HL-60 (cell line): ENCODE data around the gene DERL3.
"Not testable (repeated sequence)": the region's sequence is repeated elsewhere in the genome, so short reads cannot be mapped to it uniquely, and the experiment has no call there.

ENCODE experiments used
- DNase-seq, 2 experiments: peaks; one replicate each; pipeline ENCODE4 v3.0.0-alpha.2; 2010 to 2020; ENCODE audit warnings: low read depth in 1 of 2, low spot score in 1 of 2
- H3K27ac ChIP-seq: fragments of 250-450 bp; sonication (Bioruptor Pico); replicated peaks from 2 replicates; pipeline ENCODE4 v1.5.1; 2020; ENCODE audit warnings: mild to moderate bottlenecking, moderate library complexity
- H3K27me3 ChIP-seq: fragments of 250-450 bp; sonication (Bioruptor Pico); 2 replicates; pipeline ENCODE4 v1.5.1; 2021; ENCODE audit warnings: mild to moderate bottlenecking, moderate library complexity; ENCODE audit not compliant: insufficient read depth, poor library complexity, severe bottlenecking
- H3K4me3 ChIP-seq: replicated peaks from 2 replicates; pipeline ENCODE4 v1.5.1; 2011; ENCODE audit warnings: mild to moderate bottlenecking, control low read depth, low read length; ENCODE audit not compliant: insufficient read depth
- GABPA ChIP-seq: IDR thresholded peaks from 2 replicates; pipeline ENCODE4 v1.6.1; 2012; ENCODE audit warnings: low read depth
- POLR2AphosphoS5 ChIP-seq: IDR thresholded peaks from 2 replicates; pipeline ENCODE4 v1.6.1; 2012; ENCODE audit warnings: low read depth
- REST ChIP-seq: IDR thresholded peaks from 2 replicates; pipeline ENCODE4 v1.6.1; 2012; ENCODE audit warnings: low read depth; ENCODE audit not compliant: insufficient replicate concordance
- SPI1 ChIP-seq: IDR thresholded peaks from 2 replicates; pipeline ENCODE4 v1.6.1; 2012; ENCODE audit warnings: low read depth, mild to moderate bottlenecking, borderline replicate concordance
- TF ChIP-seq, protein P1 (sequence below): IDR thresholded peaks from one replicate; pipeline ENCODE4 v1.5.1; 2011; ENCODE audit warnings: low read length, control low read depth, inconsistent platforms; ENCODE audit not compliant: insufficient read depth

DERL3 gene

DNA sequence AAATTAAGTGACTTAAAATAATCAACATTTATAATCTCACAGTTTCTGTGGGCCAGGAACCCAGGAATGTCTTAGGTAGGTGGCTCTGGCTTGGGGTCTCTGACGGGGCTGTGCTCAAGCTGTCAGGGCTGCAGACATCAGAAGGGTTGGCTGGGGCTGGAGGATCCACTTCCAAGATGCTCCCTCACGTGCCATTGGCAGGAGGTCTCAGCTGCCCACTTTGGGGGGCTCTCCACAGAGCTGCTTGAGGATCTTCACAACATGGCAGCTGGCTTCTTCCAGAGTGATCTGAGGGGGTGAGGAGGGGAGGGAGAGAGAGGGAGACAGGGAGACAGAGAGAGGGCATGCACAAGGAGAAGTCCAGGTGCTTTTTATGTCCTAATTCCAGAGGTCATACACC lies 37.0 kb upstream of the DERL3 start:
- no peak for DNase-seq
- Histone ChIP-seq H3K4me3 (no peak overlapping the region), H3K27ac (no peak overlapping the region), H3K27me3 (no peaks in the 10 kb centered on the region)
- TF ChIP-seq REST (no peak), GABPA (no peak), POLR2AphosphoS5 (no peak), SPI1 (no peak)
- TF ChIP-seq, protein P1, sequence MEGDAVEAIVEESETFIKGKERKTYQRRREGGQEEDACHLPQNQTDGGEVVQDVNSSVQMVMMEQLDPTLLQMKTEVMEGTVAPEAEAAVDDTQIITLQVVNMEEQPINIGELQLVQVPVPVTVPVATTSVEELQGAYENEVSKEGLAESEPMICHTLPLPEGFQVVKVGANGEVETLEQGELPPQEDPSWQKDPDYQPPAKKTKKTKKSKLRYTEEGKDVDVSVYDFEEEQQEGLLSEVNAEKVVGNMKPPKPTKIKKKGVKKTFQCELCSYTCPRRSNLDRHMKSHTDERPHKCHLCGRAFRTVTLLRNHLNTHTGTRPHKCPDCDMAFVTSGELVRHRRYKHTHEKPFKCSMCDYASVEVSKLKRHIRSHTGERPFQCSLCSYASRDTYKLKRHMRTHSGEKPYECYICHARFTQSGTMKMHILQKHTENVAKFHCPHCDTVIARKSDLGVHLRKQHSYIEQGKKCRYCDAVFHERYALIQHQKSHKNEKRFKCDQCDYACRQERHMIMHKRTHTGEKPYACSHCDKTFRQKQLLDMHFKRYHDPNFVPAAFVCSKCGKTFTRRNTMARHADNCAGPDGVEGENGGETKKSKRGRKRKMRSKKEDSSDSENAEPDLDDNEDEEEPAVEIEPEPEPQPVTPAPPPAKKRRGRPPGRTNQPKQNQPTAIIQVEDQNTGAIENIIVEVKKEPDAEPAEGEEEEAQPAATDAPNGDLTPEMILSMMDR: no peak

DNA sequence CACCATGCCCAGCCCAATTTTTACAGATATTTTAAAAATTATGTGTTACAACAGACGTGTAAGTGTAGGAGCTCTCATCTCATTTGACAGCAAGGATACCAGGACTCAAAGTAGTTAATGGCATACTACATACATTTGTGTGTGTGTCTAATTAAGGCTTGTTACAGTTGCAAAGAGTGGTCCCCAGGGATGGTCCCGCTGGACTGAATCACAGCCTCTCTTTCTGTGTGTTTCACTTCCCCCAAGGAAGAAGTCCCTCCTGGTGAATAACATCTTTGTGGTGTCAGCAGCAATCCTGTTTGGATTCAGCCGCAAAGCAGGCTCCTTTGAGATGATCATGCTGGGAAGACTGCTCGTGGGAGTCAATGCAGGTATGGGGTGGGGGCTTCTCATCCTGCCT lies 36.1 kb upstream of the DERL3 start:
- H3K27me3 ChIP-seq: no peaks in the 10 kb centered on the region
- H3K27ac ChIP-seq: no peak overlapping the region
- H3K4me3 ChIP-seq: no peak overlapping the region
- DNase-seq: no peak
- no peak for TF ChIP-seq POLR2AphosphoS5
- TF ChIP-seq SPI1: no peak
- TF ChIP-seq REST: no peak
- no peak for TF ChIP-seq GABPA
- TF ChIP-seq, protein P1: no peak

GRCh38 chr22:23868580-23868979 lies 29.8 kb upstream of the DERL3 start:
- TF ChIP-seq SPI1 (no peak), REST (no peak), GABPA (no peak), POLR2AphosphoS5 (no peak)
- TF ChIP-seq, protein P1: no peak
- no peak for DNase-seq
- Histone ChIP-seq H3K27me3 (no peaks in the 10 kb centered on the region), H3K4me3 (no peak overlapping the region), H3K27ac (no peak overlapping the region)

- H3K27ac ChIP-seq, H3K27me3 ChIP-seq, DNase-seq, H3K4me3 ChIP-seq: not testable (repeated sequence)
Observed at GRCh38 chr22:23864499-23865154, 25.8 kb upstream of the DERL3 start.
